DMS79 treated with DMSO at 0.1 percent for 48 hours (cell line): ENCODE data around the gene ACTR3.
"Not testable (repeated sequence)": the region's sequence is repeated elsewhere in the genome, so short reads cannot be mapped to it uniquely, and the experiment has no call there.

Experiments
- DNase-seq: peaks from one replicate; lab custom pipeline; 2025; lab: John Stamatoyannopoulos, UW

ACTR3 gene

GRCh38 chr2:113905886-113906285 is 16.0 kb downstream of the ACTR3 start:
- DNase-seq, result no peak

GRCh38 chr2:113906647-113907046 is 16.8 kb downstream of the ACTR3 start:
- no peak for DNase-seq

- no peak for DNase-seq
Observed at GRCh38 chr2:113907297-113907696, 17.4 kb downstream of the ACTR3 start.

DNA sequence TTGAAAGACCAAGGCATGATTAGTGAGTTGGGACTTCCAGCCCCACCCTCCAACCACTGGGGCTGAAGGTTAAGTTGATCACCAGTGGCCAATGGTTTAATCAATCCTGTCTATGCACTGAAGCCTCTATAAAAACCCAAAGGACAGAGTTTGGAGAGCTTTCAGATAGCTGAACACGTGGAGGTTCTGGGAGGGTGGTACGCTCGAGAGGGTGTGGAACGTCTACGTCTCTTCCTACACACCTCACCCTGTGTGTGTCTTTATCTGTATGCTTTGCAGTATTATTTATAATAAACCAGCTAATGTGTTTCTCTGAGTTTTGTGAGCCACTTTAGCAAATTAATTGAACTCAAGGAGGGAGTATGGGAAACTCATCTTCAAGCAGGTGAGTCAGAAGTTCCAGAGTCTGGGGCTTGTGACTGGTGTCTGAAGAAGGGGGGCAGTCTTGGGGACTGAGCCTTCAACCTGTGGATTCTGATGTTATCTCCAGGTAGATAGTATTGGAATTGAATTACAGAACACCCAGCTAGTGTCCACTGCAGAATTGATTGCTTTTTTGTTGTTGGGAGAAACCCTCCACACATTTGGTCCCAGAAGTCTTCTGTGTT is 20.3 kb downstream of the ACTR3 start:
- DNase-seq, result no peak

DNA sequence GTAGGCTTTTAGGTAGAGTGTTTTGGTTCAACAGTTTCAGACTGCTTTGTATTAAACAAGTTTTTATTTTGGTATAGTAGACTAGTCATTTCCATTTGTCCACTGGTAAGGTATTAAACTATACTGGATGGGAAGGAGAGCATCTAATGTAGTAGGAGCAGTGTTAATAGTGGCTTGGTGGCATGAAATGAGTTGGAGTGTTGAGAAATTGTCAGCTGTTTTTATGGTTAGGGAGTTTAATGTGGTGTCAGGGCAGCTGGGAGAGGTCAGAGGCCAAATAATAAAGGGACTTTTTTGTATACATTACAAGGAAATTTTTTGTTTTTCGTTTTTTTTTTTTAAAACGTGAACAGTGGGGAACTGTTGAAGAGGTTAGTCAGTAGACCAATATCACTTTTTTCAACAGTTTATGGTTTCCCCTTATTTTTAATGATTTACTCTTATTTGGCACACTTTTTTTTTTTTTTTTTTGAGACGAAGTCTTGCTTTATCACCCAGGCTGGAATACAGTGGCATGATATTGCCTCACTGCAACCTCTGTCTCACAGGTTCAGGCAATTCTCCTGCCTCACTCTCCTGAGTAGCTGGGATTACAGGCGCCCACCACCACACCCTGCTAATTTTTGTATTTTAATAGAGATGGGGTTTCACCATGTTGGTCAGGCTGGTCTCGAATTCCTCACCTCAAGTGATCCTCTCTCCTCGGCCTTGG is 21.2 kb downstream of the ACTR3 start:
- no peak for DNase-seq

GRCh38 chr2:113915082-113915819 is 25.4 kb downstream of the ACTR3 start:
- DNase-seq, result no peak

DNA sequence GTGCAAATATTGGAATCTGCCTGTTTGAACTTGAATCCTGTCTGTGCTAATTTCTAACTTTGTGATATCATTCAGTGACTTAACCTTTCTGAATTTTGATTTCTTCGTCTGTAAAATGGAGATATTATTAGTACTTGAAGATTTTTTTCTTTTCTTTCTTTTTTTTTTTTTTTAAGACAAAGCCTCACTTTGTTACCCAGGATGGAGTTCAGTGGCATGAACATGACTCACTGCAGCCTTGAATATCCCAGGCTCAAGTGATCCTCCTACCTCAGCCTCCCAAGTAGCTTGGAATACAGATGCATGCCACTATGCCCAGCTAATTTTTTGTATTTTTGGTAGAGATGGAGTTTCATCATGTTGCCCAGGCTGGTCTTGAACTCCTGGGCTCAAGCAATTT is 28.3 kb downstream of the ACTR3 start:
- DNase-seq, result no peak

DNA sequence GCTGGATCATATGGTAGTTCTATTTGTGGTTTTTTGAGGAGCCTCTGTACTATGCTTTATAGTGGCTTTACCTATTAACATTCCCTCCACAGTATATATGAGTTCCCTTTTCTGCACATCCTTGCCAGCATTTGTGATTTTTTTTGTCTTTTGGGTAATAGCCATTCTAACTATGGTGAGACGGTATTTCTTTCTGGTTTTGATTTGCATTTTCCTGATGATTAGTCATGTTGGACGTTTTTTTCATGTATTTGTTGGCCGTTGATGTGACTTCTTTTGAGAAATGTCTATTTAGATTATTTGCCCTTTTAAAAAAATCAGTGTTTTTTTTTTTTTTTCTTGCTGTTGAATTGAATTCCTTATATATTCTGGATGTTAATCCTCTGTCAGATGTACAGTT is 31.1 kb downstream of the ACTR3 start:
- no peak for DNase-seq

GRCh38 chr2:113922335-113922734 is 32.4 kb downstream of the ACTR3 start:
- DNase-seq, result no peak

DNA sequence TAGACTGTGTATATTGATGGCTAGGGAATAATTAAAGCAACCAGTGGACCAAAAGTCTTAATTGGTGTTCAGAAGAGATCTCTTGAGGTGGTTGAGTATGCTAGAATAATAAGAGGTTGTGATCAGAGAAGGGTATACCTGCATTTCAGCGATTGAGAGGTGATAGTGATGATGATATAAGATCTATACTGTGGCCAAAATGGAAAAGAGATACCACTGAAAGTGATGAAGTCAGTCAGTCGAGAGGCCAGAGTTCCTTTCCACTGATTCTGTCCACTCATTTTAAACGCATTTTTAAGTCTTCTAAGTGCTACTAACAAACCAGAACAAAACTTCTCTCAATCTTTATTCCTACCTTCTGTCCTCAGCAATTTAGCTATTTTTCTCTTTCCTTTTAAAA is 32.9 kb downstream of the ACTR3 start:
- no peak for DNase-seq

DNA sequence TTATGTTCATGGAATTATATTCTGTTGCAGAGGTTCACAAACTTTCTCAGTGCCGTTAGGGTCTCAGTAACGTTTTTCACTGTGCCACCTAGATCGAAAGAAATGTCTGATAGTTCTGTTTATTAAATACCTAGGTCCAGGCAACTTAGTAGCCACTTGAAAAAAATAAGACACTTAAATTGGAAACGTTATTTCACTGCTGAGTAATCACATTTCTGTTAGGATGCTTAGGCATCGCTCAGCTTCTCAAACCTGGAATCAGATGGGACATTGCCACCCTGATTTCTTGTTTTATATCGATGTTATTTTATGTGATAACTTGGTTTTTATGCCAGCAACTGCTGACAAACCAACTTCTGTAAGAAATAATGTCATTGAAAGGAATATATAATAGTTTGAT is 36.0 kb downstream of the ACTR3 start:
- DNase-seq, result no peak

DNA sequence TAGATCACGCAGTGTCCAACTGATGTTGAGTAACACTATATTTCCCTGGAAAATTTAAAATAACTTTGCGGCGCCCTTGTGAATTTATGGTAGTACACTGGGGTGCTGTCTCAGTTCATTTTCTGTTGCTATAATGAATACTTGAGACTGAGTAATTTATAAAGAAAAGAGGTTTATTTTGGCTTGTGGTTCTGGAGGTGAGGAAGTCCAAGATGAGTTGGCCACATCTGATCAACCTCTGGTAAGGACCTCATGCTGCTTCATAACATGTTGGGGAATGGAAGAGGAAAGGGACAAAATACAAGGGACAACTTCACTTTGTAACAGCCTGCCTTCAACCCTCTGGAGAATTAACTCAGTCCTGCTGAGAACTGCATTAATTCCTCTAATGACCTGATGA is 36.4 kb downstream of the ACTR3 start:
- no peak for DNase-seq

- DNase-seq, result no peak
Observed at GRCh38 chr2:113930448-113930847, 40.6 kb downstream of the ACTR3 start.

DNA sequence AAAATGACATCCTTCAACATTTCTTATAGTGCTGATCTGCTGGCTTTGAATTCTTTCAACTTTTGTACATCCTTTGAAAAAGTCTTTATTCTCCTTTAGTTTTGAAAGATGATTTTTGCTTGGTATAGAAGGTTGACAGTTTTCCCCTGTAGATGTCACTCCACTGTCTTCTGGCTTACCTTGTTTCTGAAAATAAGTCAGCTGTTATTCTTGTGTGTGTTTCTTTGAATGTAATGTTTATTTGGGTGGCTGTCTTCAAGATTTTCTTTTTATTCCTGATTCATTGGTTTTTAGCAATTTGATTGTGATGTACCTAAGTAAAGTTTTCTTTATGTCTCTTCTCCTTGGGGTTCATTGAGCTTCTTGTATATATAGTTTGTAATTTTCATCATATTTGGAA is 47.6 kb downstream of the ACTR3 start:
- no peak for DNase-seq

- no peak for DNase-seq
Observed at GRCh38 chr2:113940891-113941290, 51.0 kb downstream of the ACTR3 start.

DNA sequence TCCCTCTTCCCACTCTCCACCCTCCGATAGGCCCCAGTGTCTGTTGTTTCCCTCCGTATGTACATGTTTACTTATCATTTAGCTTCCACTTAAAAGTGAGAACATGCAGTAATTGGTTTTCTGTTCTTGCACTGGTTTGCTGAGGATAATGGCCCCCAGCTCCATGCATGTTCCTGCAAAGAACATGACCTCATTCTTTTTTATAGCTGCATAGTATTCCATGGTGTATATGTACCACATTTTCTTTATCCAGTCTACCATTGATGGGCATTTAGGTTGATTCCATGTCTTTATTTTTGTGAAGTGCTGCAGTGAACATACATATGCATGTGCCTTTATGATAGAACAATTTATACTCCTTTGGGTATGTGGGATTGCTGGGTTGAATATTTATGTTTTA is 55.9 kb downstream of the ACTR3 start:
- not testable (repeated sequence) for DNase-seq

- not testable (repeated sequence) for DNase-seq
Observed at GRCh38 chr2:113950906-113951305, 61.0 kb downstream of the ACTR3 start.

DNA sequence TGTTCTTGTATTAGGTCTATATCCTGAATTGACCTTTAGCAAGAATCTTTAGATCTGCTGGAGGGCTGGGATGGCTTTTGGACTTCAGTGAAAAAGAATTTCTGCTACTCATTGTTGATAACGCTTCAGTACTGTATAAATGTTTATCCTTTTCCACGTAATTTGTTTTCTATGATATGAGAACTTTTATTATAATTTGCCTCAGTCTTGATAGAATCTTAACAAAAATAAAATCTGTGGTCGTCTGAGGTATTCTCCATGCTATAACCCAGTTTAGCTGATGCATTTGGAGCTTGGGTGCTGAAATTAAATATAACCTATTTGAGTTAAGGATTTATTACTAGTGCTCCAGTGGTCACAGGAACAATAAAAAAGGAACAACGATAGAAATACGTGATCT is 71.1 kb downstream of the ACTR3 start:
- no peak for DNase-seq

GRCh38 chr2:113962692-113963480 is 73.0 kb downstream of the ACTR3 start:
- no peak for DNase-seq

DNA sequence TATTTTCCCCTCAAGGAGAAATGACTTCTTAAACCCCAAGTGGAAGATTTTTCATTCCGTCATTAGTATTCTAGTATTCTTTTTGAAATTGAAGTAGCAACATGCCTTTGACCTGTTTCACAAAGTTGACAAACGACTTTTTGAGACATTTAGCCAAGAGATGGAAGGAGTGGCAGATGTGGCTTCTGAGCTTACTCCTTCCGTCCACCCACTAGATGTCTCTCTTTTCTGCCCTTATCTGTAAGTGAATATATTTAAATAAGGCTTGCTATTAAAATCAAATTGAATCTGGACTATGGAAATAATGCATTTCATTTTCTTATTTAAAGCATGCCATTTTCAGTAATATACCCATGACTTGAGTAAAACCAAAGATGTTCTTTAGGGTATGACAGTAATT is 74.1 kb downstream of the ACTR3 start:
- DNase-seq, result no peak

- DNase-seq, result no peak
Observed at GRCh38 chr2:113964436-113964835, 74.5 kb downstream of the ACTR3 start.

GRCh38 chr2:113965228-113965627 is 75.3 kb downstream of the ACTR3 start:
- DNase-seq, result no peak

DNA sequence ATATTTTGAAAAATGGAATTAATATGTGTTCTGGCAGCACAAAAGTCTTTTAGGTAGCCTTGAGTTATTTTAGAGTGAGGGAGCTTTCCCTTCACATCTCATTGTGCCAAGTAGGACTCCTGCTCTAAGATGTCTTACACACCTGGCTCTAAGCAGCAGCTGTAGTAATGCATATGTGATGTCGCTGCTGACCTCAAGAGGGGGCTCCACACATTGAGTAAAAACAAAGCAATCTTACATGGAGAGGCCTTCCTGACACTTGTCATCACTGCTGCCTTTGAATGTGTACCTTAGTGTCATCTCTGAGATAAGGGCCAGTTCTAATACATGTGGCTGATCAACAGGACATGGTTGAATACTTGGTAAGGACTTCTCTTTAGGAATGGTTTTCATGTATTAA is 75.8 kb downstream of the ACTR3 start:
- peak; percentile 8 for DNase-seq
